GM18520 (cell line): ENCODE results near the gene NLRP11.

ENCODE experiments used
- ATAC-seq: cut with Tn5 transposase; IDR thresholded peaks from one replicate; pipeline ENCODE4 v1.9.1; 2021; ENCODE audit not compliant: unreplicated experiment

NLRP11 gene

GRCh38 chr19:55831846-55832245 is at the start of gene NLRP11:
NLRP11 (minus strand) TSS chr19:55831999; CDS start chr19:55818174, 13,825 bp downstream.
- no peak for ATAC-seq

GRCh38 chr19:55877211-55877610 is 45.4 kb upstream of the NLRP11 start:
- no peak for ATAC-seq

GRCh38 chr19:55870736-55871135 is 38.9 kb upstream of the NLRP11 start:
- ATAC-seq: no peak

GRCh38 chr19:55867101-55867500 is 35.3 kb upstream of the NLRP11 start:
- ATAC-seq: no peak

- no peak for ATAC-seq
These were observed 34.7 kb upstream of the NLRP11 start for GRCh38 chr19:55866521-55866920.

GRCh38 chr19:55858969-55859368 is 27.2 kb upstream of the NLRP11 start:
- no peak for ATAC-seq

GRCh38 chr19:55858401-55858800 is 26.6 kb upstream of the NLRP11 start:
- ATAC-seq: no peak

- ATAC-seq: no peak
These were observed 26.2 kb upstream of the NLRP11 start for GRCh38 chr19:55857974-55858373.

- no peak for ATAC-seq
These were observed 25.4 kb upstream of the NLRP11 start for GRCh38 chr19:55857149-55857548.

GRCh38 chr19:55855160-55855559 is 23.4 kb upstream of the NLRP11 start:
- no peak for ATAC-seq

- no peak for ATAC-seq
These were observed 7.1 kb upstream of the NLRP11 start for GRCh38 chr19:55838906-55839305.

- ATAC-seq: no peak
These were observed 6.5 kb upstream of the NLRP11 start for GRCh38 chr19:55838251-55838650.

- no peak for ATAC-seq
These were observed 4.5 kb upstream of the NLRP11 start, which contains the start of gene NLRP4 for GRCh38 chr19:55836340-55836739. NLRP4 (plus strand) TSS chr19:55836540; CDS start chr19:55852081, 15,541 bp downstream.

- no peak for ATAC-seq
These were observed 877 bp upstream of the NLRP11 start for GRCh38 chr19:55832676-55833075.

- no peak for ATAC-seq
These were observed 1.1 kb downstream of the NLRP11 start for GRCh38 chr19:55830656-55831055.

- no peak for ATAC-seq
These were observed 11.8 kb downstream of the NLRP11 start for GRCh38 chr19:55820037-55820436.

- no peak for ATAC-seq
These were observed 17.9 kb downstream of the NLRP11 start for GRCh38 chr19:55813906-55814305.

GRCh38 chr19:55812449-55812848 is 19.4 kb downstream of the NLRP11 start:
- ATAC-seq: no peak

- no peak for ATAC-seq
These were observed 20.5 kb downstream of the NLRP11 start for GRCh38 chr19:55811340-55811739.

GRCh38 chr19:55809381-55810058 is 22.3 kb downstream of the NLRP11 start:
- no peak for ATAC-seq

GRCh38 chr19:55802281-55802680 is 29.5 kb downstream of the NLRP11 start:
- no peak for ATAC-seq

GRCh38 chr19:55801416-55801815 is 30.4 kb downstream of the NLRP11 start:
- ATAC-seq: no peak

GRCh38 chr19:55795021-55795420 is 36.8 kb downstream of the NLRP11 start:
- ATAC-seq: no peak
